ENCODE measurements around the gene FAM83F. TPM values are rescaled to one million over a fixed set of nuclear protein-coding genes. Genes with fewer than 3 reads are reported as not detected.

FAM83F gene
- total RNA-seq, 6 experiments from 2014 or later: not detected

- H3K27me3 Mint-ChIP-seq (ENCODE audit: insufficient read depth): peaks cover 26% of the 10 kb centered on the region
- no peaks in the 10 kb centered on the region for H3K36me3 Mint-ChIP-seq (ENCODE audit: low read depth)
- DNase-seq: no peak
- no peak overlapping the region for H3K27ac Mint-ChIP-seq
- no peaks in the 10 kb centered on the region; the same call in 1 of the 2 replicates for H3K4me1 Mint-ChIP-seq (ENCODE audit: low read depth)
- H3K4me3 Mint-ChIP-seq: no peak overlapping the region
- TF ChIP-seq CTCF (IDR thresholded peaks at IDR 0.05): no peak
- no peaks in the 10 kb centered on the region for H3K9me3 Mint-ChIP-seq
Measured at GRCh38 chr22:40009292-40009774, 14.6 kb downstream of the FAM83F start.

GRCh38 chr22:40009951-40010671 is 15.4 kb downstream of the FAM83F start:
- no peak overlapping the region for H3K27ac Mint-ChIP-seq
- no peak overlapping the region for H3K4me3 Mint-ChIP-seq
- no peaks in the 10 kb centered on the region for H3K36me3 Mint-ChIP-seq (ENCODE audit: low read depth)
- no peak for TF ChIP-seq CTCF (IDR thresholded peaks at IDR 0.05)
- H3K9me3 Mint-ChIP-seq: no peaks in the 10 kb centered on the region
- H3K4me1 Mint-ChIP-seq (ENCODE audit: low read depth): no peaks in the 10 kb centered on the region; the same call in 1 of the 2 replicates
- no peak for DNase-seq
- H3K27me3 Mint-ChIP-seq (ENCODE audit: insufficient read depth): peaks cover 24% of the 10 kb centered on the region

- no peak overlapping the region for H3K4me3 Mint-ChIP-seq
- no peak for DNase-seq
- H3K9me3 Mint-ChIP-seq: no peaks in the 10 kb centered on the region
- H3K27me3 Mint-ChIP-seq (ENCODE audit: insufficient read depth): peaks cover 22% of the 10 kb centered on the region
- no peak for TF ChIP-seq CTCF (IDR thresholded peaks at IDR 0.05)
- no peaks in the 10 kb centered on the region; the same call in 1 of the 2 replicates for H3K4me1 Mint-ChIP-seq (ENCODE audit: low read depth)
- no peaks in the 10 kb centered on the region for H3K36me3 Mint-ChIP-seq (ENCODE audit: low read depth)
- no peak overlapping the region for H3K27ac Mint-ChIP-seq
Measured at GRCh38 chr22:40010746-40011145, 16.0 kb downstream of the FAM83F start.

GRCh38 chr22:40014667-40015248 is 20.0 kb downstream of the FAM83F start:
- H3K9me3 Mint-ChIP-seq: no peaks in the 10 kb centered on the region
- peaks cover 24% of the 10 kb centered on the region for H3K27me3 Mint-ChIP-seq (ENCODE audit: insufficient read depth)
- no peaks in the 10 kb centered on the region for H3K36me3 Mint-ChIP-seq (ENCODE audit: low read depth)
- no peak overlapping the region for H3K27ac Mint-ChIP-seq
- H3K4me3 Mint-ChIP-seq: no peak overlapping the region
- TF ChIP-seq CTCF (IDR thresholded peaks at IDR 0.05): no peak
- no peak for DNase-seq
- H3K4me1 Mint-ChIP-seq (ENCODE audit: low read depth): no peaks in the 10 kb centered on the region

GRCh38 chr22:40015358-40015976 is 20.7 kb downstream of the FAM83F start:
- Mint-ChIP-seq H3K27me3 (ENCODE audit: insufficient read depth) (peaks cover 24% of the 10 kb centered on the region), H3K4me3 (no peak overlapping the region)

More at GRCh38 chr22:40015358-40015976, 20.7 kb downstream of the FAM83F start:
- Mint-ChIP-seq H3K4me1 (ENCODE audit: low read depth) (no peaks in the 10 kb centered on the region), H3K36me3 (ENCODE audit: low read depth) (no peaks in the 10 kb centered on the region), H3K9me3 (no peaks in the 10 kb centered on the region), H3K27ac (no peak overlapping the region)
- no peak for DNase-seq
- no peak for TF ChIP-seq CTCF (IDR thresholded peaks at IDR 0.05)

Measured in HFFc6 (cell line).